GM10847 (cell line): ENCODE results near the gene CAPN12.

ENCODE experiments used
- POLR2A ChIP-seq: IDR thresholded peaks from 2 replicates; pipeline ENCODE4 v1.6.1; 2011; ENCODE audit not compliant: insufficient read length; ENCODE audit errors: extremely low read depth

Gene CAPN12

DNA sequence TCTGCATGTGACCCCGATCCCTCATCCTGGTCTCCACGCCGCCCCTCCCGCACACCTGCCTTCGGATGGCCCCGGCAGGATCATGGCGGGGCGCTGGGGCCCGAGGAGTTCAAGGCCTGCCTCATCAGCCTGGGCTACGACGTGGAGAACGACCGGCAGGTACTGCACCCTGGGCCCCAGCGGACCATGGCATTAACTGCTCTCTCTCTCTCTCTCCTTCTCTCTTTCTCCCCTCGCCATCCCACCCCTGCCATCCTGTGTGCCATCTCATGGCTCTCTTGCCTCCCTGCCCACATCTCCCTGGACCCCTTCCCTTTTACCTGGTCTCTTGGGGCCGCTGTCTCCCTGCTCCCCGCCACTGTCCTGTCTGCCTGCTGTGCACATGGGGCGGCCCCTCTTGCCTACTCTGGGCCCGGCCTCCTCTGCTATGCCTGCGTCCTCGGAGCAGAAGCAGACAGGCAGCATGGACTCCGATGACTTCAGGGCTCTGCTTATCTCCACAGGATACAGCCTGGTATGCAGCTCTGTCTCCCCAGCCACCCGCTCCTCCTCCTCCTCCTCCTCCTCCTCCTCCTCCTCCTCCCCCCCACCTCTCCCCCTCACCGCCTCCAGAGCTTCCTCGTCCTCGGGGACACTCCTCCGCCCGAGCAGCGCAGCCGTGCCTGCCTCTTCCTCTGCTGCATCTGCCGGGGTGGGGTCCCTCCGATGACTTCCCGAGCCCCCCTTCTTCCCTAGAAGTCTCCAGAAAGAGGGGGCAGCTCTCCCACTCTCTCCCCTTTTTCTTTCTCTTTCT is 16.2 kb downstream of the CAPN12 start:
- no peak for TF ChIP-seq POLR2A

DNA sequence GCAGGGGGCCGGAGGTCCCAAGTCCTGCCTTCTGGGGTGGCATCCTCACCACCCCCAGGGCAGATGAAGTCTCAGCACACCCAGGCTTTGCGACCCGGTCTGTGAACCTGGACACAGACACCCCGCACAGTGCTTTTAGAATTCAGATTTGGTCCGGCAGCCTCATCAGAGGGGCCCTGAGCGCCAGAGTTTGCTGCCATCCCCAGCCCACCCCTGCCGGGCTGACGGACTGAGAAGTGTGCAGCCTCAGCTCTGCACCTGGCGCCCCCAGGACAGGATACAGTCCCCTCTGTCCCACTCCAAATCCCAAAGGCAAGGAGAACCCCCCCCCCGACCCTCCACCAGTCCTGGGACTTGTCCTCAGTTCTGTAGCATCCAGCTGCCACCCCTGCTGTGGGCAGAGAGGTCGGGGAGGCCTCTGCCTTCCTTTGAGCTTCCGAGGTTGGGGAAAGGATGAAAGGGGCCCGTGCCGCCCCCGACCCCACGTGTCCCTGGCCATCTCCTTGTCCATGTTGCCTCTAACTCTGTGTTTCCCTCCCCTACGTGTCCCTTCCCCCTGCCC is 16.9 kb downstream of the CAPN12 start:
- TF ChIP-seq POLR2A: no peak

DNA sequence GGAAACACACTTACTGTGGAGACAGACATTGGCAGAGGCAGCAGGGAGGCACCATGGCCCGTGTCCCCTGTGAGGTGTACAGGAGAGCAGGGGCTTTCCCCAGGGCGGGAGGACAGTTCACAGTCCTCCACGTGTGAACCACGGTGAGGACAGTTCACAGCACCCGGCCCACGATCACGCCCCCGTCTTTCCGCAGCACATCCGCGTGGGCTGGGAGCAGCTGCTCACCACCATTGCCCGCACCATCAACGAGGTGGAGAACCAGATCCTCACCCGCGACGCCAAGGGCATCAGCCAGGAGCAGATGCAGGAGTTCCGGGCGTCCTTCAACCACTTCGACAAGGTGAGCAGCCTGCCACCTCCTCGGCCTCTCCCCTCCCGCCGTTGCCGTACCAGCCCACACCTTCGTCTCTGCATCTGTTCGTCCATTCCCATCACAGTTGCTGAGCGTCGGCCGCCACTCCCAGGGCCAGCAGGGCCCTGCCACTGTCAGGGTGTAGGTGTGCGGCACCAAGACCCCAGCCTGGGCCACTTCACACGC is 17.4 kb downstream of the CAPN12 start:
- TF ChIP-seq POLR2A: no peak

DNA sequence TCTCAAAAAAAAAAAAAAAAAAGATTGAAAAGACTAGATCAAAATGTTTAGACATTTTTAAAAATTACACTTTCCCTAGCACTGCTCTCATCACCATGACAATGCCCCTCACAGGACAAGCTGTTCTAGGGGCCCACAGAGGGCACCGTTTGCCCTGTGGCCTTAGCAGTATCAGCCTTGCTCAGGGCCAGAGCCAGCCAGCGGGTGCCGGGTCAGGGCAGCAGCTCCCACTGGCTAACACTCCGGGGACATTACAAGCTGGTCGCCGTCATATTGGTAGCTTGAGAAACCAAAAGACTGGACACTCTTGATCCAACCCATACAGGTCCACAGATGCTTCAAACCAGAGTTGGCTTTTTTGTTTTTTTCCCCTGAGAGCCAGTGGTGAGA is 18.0 kb downstream of the CAPN12 start:
- TF ChIP-seq POLR2A: no peak

DNA sequence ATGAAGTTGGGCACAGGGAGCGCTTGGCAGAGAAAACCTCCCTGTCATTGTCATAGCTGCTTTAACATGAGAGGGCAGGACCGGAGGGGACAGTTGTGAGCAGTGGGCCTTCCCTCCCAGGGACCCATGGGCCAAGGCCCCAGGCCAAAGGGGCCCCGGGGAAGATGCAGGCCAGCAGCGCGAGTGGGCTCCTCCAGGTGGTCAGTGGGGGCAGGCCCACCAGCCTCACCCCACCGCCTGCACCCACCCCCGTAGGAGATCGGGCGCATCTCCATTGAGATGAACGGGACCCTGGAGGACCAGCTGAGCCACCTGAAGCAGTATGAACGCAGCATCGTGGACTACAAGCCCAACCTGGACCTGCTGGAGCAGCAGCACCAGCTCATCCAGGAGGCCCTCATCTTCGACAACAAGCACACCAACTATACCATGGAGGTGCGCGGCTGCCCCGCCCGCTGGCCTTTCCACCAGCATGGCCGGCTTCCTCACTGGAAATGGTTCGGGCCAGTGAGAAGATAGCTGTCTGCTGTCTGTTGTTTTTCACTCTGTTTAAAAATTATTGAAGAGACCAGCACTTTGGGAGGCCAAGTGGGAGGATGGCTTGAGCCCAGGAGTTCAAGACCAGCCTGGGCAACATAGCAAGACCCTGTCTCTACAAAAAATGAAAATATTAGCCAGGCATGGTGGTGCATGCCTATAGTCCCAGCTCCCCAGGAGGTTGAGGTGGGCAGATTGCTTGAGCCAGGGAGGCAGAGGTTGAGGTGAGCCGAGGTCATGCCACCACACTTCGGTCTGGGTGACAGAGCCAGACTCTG is 18.6 kb downstream of the CAPN12 start:
- TF ChIP-seq POLR2A: no peak

DNA sequence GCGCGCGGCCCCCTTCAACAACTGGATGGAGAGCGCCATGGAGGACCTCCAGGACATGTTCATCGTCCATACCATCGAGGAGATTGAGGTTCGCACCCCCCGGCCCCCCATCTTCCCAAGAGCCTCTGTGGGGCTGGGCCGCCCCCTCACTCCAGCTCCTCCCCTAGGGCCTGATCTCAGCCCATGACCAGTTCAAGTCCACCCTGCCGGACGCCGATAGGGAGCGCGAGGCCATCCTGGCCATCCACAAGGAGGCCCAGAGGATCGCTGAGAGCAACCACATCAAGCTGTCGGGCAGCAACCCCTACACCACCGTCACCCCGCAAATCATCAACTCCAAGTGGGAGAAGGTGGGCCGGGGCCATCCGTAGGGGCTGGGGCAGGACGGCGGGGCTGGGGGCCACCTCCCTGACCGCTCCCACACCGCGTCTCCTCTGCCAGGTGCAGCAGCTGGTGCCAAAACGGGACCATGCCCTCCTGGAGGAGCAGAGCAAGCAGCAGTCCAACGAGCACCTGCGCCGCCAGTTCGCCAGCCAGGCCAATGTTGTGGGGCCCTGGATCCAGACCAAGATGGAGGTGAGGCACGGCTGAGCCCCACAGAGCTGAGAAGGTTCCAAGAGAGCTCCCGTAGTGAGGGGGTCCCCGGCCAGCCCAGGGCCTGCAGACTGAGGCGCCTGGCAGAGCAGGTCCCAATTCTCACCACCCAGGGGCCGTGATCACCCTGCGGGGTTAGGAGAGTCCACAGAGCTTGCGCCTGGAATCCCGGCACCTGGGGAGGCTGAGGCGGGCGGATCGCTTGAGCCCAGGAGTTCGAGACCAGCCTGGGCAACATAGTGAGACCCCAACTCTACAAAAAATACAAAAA is 20.1 kb downstream of the CAPN12 start:
- TF ChIP-seq POLR2A: no peak

DNA sequence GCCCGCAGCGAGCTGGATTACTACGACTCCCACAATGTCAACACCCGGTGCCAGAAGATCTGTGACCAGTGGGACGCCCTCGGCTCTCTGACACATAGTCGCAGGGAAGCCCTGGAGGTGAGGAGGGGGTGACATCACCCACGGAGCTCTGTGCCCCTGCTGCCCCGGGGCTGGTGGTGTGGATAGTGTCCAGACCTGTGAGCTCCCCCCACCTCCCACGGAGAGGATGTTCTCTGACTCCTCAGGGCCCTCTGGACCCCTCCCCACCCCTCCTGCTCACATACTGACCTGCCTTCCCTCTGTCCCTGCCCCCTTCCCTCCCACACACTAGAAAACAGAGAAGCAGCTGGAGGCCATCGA is 20.7 kb downstream of the CAPN12 start:
- TF ChIP-seq POLR2A: no peak

DNA sequence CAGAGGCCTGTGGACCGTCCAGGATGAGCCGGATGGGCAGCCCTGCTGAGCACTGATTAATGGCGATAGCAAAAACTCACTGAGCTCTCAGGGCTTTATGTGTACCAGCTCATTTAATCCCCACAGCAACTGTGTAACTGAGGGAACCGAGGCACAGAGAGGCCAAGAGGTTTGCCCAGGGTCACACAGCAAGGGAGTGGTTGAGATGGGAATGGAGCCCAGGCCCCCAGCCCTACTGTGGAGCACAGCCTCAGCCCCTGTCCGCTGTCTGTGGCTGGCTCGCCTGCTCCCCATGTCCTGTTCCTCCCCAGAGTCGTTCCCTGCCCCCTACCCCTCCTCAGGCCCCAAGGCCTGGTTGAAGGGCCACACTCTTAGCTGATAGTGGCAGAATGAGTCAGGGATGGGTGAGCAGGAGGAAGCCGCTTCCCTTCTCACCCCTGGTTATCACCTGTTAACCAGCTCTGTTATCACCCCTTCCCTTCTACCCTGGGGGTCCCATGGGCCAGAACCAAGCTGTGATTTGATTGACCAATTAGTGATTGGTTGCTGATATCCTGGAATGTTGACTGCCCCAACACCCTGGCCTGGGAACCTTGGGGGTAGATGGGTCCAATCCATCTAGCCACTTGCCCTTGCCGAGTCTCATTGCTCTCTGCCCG is 21.2 kb downstream of the CAPN12 start:
- TF ChIP-seq POLR2A: no peak

DNA sequence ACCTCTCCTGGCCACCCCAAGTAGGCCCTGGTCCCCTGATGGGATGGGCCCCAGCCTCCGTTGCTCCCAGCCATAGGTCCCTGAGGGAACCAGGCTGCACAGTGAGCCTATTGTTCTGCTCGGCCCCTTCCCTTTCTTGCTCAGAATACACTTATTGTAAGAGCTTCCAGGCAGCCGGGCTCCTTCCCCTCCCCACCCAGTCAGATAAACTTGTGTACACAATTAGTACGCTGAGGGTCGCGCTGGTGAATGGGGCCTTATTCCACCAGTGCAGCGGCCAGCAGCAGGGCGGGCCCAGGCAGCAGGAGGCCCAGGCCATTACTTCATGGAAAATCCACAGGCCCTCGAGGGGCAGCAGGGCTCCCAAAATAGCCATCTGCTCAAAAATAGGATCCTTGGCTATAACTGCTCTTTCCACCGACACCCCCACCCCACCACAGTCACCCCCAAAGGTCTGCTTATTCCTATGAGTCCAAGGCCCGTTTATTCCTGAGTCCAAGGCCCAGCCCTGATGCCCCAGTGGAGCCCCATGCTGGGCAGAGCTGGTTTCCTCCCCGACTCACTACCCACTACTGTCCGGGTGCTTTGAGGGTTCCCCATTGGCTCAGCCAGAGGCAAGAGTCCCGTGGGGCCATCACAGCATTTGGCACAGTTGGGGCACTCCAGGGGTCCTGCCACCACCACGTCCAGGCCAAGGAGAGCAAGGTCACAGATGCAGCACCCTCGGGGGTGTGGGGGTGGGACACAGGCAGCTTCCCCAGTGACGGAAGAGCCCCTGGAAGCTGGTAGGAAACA is 22.1 kb downstream of the CAPN12 start:
- no peak for TF ChIP-seq POLR2A

DNA sequence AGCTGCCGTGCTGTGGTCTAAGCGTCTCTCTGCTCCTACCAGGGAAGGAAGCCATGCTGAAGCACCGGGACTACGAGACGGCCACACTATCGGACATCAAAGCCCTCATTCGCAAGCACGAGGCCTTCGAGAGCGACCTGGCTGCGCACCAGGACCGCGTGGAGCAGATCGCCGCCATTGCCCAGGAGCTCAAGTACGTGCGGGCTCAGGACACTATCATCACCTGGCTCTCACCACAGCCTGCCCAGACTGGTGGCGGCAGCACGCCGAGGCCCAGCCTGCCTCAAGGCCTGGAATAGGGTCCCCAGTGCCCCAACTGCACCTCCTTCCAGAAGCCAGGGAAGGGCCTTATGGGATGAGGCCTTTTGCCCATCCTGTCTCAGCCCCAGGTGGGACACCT is 22.8 kb downstream of the CAPN12 start:
- TF ChIP-seq POLR2A: no peak

DNA sequence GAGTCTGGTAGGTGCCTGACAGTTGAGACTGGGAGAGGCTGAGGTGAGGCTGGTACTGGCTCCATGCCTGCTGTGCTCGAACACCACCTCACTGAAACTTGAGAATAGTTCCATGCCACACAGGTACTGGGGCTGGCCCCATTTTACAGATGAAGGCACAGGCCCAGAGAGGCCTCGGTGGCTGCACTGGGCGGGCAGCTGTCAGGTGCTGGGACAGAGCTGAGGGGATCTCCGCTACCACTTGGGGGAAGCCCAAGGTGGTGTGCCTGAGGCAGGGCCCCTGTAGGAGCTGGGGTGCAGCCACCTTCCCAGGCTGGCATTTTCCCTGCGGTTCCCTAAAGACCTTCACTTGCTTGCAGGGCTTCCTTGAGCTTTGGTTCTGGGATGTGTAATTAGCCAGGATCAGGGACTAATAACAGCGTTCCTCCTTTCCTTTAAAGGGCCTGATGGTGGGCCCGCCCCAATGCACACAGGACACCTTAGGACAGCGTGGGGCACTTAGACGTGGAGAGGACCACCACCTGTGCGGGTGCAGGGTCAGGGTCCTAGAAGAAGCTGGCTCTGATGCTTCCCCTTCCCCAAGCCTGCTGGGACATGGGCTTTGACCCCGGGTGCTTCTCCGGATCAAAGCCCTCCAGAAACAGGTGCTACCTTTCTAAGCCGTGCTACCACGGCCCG is 23.6 kb downstream of the CAPN12 start:
- TF ChIP-seq POLR2A: no peak

DNA sequence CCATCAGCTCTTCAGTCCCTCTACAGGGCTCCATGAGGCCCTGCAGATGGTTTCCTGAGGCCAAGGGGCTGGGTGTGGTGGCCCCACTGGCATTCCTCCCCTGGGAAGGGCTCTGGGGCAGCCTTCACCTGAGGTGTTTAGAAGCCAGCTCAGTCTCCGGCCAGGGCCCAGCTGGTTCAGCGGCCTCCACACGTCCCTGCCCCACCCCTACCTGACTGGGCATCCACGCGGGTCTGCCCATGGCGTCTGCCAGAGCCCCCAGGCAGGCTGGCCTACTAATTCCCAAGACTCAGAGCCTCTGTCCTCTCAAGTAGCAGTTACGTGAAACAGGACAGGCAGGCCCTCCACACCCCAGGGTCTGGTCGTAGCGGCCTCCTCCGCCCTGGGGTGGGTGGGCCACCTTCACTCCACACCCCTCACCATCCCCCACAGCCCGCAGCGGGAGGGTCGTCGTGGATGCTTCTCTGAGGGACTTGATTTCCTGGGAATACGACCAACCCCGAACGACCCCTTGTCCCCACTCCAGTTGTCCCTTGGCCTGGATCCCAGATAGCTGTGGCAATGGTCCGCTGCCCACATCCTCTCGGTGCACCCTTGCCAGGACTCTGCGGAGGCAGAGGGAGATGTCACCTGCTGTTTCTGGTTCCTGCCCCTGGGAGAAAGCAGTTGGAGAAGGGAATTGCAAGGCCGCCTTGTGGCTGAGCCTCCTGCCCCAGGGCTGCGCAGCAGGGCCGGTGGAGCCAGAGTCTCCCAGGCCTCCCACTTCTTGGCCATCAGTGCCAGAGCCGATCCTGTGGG is 24.3 kb downstream of the CAPN12 start:
- TF ChIP-seq POLR2A: no peak
